GM18861 (cell line): ENCODE results near the gene QRICH2.
A peak's percentile ranks its signal among the peaks of the same experiment; 100 is the strongest.
"Not testable (repeated sequence)": the region's sequence is repeated elsewhere in the genome, so short reads cannot be mapped to it uniquely, and the experiment has no call there.

Experiments
- ATAC-seq: cut with Tn5 transposase; IDR thresholded peaks from one replicate; pipeline ENCODE4 v1.9.1; 2021; ENCODE audit not compliant: unreplicated experiment

The QRICH2 gene

GRCh38 chr17:76278268-76278908, 29.7 kb downstream of the QRICH2 start:
- no peak for ATAC-seq

GRCh38 chr17:76277300-76278267, 30.5 kb downstream of the QRICH2 start:
- no peak for ATAC-seq

DNA sequence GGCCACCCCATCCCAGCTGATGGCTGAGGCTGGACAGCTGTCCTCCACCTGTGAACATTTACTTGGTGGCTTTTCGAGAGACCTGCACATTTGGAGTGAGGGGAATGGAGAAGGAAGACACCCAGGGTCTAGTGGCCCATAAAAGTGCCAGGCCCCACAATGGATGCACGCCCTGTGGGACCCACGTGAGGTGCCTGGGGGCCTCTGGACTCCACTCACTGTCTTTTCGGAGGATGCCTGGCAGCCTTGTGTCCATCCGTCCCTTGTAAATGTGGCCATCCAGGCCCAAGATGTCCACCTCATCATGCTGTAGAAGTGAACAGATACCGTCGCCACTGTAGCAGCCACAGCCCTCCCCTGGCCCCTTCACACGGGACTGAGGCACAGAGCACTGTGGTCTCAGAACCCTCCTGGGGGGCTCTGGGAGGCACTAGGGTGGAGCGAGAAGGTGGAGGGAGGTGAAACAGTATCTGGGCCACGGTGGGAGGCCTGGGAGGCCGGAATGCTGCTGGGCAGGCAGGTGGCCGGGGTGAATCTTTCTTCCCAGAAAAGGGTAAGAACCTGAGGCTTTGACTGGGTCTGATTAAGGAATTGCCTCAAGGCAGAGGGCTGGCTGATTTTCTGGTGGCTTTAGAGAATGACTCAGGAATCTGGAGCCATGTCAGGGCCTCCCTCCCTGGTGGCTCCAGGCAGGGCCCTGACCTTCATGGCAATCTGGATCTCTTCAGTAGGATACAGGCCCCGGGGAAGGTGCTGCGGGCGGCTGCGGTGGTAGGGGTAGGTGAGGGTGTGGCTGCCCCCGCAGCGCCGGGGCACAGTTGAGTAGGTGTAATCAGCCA, 31.4 kb downstream of the QRICH2 start:
- ATAC-seq: no peak

- ATAC-seq: no peak
Measured at GRCh38 chr17:76276069-76276431, 32.0 kb downstream of the QRICH2 start.

DNA sequence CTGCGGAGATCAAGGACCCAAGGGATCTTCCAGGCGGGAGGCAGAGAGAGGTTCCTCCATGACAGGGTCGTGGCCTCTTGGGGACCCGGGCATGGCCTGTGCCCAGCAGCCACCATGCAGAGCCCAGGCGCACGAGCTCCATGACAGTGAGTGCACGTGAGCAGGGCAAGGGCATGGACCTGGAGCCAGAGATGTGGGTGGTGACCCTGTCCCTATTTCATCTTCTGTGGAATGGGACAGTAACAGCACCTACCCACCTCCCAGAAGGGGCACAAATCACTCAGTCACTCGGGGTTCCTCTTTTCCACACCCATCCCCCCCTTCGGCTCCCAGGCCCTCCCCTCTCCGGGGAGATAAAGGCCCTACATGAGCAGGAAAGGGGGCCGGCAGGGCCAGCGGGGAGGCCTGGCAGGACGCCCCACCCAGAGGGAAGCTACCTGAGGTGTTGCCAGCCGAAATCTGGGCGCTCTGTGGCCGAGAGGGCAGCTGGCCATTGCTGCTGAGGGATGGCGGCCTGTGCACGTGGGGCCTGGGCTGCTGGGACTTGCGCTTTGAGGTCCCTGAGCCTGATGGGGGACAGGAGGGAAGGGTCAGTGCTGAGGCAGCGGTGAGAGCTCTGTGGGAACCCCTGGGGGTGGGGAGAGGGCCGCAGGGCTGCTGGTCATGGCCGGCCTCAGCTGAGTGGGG, 32.6 kb downstream of the QRICH2 start:
- no peak for ATAC-seq

- ATAC-seq: no peak
Measured at GRCh38 chr17:76274112-76274956, 33.7 kb downstream of the QRICH2 start.

- ATAC-seq: no peak
Measured at GRCh38 chr17:76273445-76274111, 34.5 kb downstream of the QRICH2 start.

GRCh38 chr17:76272541-76273444, 35.3 kb downstream of the QRICH2 start:
- no peak for ATAC-seq

GRCh38 chr17:76271669-76272540, 36.2 kb downstream of the QRICH2 start:
- ATAC-seq: peak; percentile 32

DNA sequence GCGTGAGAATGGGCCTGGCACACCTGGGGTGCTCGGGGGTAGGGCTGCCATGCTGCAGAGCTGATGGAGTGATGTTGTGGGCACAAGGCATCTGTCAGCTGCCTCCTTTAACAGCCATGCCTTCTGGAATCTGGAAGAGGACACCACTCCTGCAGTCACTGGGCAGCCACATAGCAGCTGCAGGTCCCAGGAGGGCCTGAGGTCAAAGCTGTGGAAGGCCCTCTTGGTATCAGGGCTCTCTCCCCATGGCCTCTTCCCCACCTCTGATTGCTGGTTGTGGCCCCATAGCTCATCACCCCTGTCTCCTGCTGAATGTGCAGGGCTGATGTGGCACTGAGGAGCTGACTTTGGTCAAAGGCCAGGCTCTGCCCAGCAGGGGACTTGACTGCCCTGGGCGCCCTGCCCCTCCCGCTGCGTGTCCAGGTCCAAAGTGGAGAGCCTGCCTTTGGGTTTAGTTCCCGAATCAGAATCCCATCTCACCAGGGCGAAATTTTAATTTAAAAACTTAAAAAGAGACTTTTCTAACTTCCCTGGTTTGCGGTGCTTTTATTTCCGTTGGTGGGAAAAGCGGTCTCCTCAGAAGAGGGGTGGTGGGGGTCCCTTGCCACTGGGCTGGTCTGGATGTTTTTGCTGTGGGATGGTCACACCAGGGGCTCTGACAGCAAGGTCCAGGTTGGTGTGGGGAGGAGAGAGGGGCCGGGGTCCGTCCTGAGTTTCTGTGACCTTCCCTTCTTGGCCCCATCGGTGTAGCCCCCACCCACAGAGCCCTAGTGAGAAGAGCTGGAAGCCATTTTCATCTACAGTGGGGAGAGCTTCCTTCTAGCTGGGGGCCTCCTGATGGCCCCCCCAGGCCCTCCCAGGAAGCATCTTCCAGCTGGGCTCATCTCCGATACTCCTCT, 37.1 kb downstream of the QRICH2 start:
- peak; percentile 0 for ATAC-seq

- ATAC-seq: no peak
Measured at GRCh38 chr17:76270127-76270592, 37.9 kb downstream of the QRICH2 start.

GRCh38 chr17:76268991-76269981, 38.8 kb downstream of the QRICH2 start:
- ATAC-seq: no peak

- no peak for ATAC-seq
Measured at GRCh38 chr17:76268015-76268749, 39.9 kb downstream of the QRICH2 start.

- not testable (repeated sequence) for ATAC-seq
Measured at GRCh38 chr17:76267581-76268001, 40.5 kb downstream of the QRICH2 start.
